ENCODE results near the gene ZMYND11.
"Not testable (repeated sequence)": the region's sequence is repeated elsewhere in the genome, so short reads cannot be mapped to it uniquely, and the experiment has no call there.

ZMYND11 gene

DNA sequence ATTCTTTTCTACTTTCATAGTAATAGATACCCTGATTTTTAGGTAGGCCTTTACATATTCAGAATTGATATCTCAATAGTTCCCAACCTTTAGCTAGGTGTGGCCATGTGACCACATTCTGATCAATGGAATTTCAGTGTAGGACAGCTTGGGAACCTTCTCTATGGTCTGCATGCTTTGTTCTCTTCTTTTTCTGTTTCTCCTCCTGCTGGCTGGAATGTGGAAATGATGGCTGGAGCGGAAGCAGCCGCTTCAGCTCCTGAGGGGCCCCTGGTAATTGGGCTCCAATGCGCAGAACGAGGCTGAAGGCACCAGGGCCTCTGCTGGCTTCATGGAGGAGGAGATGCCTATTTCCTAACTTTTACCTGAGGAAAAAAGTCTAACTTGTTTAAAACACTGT lies 152.6 kb downstream of the ZMYND11 start:
- DNase-seq = no peak

DNA sequence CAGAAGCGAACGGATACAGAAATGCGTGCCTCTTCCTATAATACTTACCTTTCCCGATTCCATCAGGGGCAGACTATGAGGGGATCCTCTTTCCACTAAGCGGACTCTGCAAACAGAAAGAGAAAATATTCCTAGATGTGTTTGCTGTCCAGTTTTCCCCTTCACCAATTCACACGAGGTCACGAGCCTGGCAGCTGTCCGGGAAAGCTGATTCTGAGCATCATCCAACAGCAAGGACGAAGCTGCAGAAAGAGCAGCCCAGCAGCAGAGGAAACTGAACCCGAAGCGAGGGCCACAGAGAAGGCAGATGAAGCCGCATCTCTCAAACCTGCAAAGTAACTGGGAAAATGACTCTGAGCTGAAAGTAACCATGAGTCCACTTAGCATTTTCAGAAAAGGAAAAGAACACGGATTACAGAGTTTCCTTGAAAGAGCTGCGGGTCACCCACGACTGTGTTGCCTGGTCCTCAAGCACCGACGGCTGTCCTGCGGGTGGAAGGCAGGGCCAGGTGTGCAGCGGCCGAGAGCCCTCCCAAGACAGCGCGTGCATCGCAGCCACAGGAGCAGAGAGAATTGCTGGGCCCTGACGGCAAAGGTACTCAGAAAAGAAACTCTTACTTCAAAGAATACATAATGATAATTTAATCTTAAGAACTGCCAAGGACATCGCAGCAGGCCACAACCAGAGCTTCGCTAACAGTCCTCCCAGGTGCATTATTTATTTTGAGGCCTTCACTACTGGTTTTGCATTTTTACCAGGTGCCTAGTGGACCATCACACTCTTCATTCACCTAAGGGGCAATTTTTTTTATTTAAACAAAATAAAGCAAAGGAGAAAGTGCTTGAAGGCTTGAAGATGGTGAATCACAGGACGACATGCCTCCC lies 153.3 kb downstream of the ZMYND11 start:
- DNase-seq = no peak

DNA sequence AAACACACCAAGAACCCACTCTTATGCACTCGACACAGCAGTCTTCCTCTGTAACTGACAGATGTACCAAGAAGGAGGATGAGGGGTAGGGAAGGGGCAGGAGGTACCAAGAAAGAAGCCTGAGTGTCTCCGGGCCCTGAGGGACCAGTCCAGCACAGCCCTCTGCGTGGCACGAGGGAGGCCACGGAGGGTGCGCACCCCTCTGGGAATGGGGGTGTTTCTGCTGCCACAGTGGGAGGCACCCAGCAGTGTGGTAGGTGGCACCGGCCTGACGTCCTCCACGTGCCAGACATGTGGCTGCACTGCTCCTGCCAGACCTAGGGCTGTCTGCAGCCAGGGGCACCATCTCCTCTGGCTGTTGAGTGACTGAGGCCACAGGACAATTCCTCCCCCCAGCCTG lies 154.3 kb downstream of the ZMYND11 start:
- no peak for DNase-seq

DNA sequence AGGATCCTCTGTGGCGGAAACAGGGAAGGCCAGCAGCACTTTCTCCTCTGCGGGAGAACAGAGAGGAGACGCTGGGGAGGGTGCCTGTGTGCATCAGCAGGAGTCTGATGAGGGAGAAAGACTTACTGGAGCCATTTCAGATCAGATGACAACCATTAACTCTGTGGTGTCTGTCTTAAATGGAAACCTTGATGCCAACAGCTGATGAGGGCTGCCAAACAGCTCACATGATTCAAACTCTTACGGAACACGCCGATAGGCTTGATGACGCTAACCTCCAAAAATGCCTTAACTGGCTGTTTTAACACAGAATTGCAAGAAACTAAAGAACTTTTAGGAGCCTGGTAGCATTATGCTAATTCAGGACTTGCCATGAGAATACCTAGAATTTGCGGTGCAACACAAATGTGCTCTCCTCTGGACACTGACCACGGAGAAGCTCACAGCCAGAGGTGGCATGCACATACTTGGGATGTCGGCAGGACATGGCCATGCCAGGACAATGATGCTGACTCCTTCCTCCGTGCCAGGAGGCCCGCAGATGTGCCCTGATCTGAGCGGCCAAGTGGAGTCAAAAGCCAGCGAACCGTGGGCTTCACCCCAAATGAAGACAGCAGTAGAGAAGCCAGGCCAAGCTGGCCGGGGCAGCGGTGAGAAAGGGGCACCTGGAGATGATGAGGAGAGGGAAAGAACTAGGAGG lies 154.9 kb downstream of the ZMYND11 start:
- DNase-seq = no peak

DNA sequence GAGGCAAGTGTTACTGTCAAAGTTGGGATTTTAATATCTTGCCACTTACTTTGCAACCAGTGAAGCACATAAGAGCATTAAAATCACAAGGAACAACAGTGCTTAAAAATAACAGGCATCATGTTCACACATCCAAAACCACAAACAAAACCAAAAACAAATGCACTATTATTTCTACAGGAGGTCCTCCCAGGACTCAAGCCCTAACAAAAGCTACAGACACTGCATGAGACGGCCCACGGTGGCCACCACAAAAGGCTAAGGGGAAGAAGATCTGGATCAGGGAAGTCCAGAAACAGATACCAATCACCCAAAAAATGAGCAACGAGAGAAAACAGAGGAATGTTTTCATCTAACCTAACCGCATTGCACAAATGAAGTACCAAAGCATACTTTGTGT lies 158.4 kb downstream of the ZMYND11 start:
- no peak for DNase-seq

DNA sequence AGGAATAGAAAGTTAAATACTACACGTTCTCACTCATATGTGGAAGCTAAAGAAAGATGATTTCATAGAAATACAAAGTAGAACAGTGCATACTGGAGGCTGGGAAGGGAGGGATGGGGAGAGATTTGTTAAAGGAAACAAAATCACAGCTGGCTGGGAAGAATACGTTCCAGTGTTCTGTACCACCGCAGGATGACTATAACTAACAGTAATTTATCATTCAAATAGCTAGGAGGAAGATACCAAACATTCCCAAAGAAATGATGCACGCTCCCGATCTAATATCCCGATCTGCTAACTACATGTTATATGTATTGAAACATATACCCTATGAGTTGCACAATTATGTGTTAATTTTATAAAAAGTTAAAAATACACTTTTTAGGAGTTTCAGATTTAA lies 162.3 kb downstream of the ZMYND11 start:
- no peak for DNase-seq

DNA sequence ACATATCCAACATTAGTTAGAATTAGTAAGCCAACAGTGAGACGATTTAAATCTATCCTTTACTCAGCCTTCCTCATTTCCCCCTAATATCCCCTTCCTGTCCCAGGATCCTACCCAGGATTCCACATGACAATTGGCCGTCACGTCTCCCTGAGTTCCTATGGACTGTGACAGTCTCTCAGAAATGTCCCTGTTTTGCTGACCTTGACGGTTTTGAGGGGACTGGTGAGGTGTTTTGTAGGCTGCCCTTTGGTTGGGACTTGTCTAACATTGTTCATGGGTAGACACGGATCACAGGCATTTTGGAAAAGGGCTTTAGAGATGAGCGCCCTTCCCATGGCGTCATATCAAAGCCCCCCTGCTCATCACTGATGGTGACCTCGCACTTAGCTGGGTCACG lies 162.8 kb downstream of the ZMYND11 start:
- DNase-seq = no peak

DNA sequence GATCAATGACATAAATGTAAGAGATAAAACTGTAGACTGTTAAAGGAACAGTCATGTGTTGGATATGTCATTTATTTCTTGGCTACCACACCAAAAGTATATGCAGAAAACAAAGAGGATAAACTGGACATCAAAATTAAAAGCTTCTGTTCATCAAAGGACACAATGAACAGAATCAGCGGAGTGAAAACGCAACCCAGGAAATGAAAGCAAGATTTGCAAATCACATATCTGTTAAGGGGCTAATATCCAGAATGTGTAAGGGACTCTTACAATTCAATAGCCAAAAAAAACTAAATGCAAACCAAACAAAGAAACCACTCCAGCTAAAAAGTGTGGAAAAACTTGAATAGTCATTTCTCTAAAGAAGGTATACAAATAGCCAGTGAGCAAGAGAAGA lies 164.3 kb downstream of the ZMYND11 start:
- no peak for DNase-seq

DNA sequence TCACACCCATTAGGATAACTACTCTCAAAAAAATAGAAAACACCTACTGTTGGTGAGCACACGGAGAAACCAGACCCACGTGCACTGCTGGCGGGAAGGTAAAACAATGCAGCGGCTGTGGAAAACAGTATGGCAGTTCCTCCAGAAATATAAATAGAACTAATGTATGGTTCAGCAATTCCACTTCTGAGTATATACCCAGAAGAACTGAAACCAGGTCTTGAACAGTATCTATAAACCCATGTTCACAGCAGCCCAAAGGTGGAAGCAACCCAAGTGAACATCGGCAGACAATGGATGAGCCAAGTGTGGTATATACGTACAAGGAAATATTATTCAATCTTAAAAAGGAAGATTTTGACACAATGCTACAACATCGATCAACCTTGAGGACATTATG lies 164.7 kb downstream of the ZMYND11 start:
- DNase-seq = no peak

DNA sequence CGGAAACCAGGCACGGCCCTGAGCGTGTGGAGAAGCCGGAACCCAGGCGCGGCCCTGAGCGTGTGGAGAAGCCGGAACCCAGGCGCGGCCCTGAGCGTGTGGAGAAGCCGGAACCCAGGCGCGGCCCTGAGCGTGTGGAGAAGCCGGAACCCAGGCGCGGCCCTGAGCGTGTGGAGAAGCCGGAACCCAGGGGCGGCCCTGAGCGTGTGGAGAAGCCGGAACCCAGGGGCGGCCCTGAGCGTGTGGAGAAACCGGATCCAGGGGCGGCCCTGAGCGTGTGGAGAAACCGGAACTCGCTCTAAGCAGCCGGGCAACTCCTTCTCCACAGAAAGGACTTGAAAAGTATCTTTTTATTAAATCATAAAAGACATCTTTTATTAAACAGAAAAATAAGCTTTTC lies 165.3 kb downstream of the ZMYND11 start:
- DNase-seq = not testable (repeated sequence)

DNA sequence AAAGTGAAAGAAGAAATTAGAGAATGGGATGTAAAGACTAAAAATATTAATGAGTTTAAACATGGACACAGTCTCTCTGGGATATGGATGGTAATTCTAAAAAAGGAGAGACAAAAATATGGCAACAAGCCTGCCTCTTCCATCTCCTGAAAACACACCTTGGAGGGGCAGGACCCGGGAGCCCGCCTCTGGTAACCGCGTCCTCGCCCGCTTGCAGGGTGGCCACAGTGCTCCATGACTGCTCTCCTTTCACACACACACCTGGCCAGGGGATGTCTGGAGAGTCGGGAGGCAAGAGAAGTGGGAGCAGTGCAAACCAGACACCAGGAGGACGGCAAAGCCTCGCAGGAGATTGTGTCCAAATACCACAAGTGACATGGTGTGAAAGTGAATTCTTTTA lies 166.3 kb downstream of the ZMYND11 start:
- no peak for DNase-seq

Measured in right forelimb (tissue), 1 donor.